Left colon (tissue), 2 donors: ENCODE results near the gene MYH14. TPM values are rescaled to one million over a fixed set of nuclear protein-coding genes. Genes with fewer than 3 reads are reported as not detected.

ENCODE experiments used
- ATAC-seq: fragments of 200-7000 bp; cut with Tn5 transposase; one replicate; pipeline ENCODE4 v1.9.1; 2020; ENCODE audit warnings: mild to moderate bottlenecking, moderate library complexity
- DNase-seq, 2 donors: peaks; one replicate each; pipeline ENCODE4 v3.0.0-alpha.2; 2020
- intact Hi-C, 2 donors: fragments of 100-400 bp; cut with DNase I in 1 of 2; cut with micrococcal nuclease in 1 of 2; formaldehyde crosslinking; loops; one replicate each; pipeline versions ENCODE4 v1.11.2 to v1.14.0; 2022; cut with DNase I, micrococcal nuclease
- total RNA-seq, 2 donors: library from RNA; stranded (reverse); fragmentation: NEBNext Ultra II Directional; extraction: Animal tissue kit (Norgen Biotek cat#: 25700); gene quantifications; one replicate each; pipeline ENCODE4 v1.2.1, GENCODE V29; 2021
- donor health status: DM: no; HTN: no; CAD: no.
- donor health status: DM: yes; HTN: yes; CAD: no.

MYH14 gene
- total RNA-seq, 2 donors from 2014 or later = 455 to 653 TPM

- intact Hi-C loops = no loop called here
- ATAC-seq (peak; percentile 76), DNase-seq (peak; percentile 73 to 89)
These were observed 13.0 kb upstream of the MYH14 start for GRCh38 chr19:50190439-50190891.

DNA sequence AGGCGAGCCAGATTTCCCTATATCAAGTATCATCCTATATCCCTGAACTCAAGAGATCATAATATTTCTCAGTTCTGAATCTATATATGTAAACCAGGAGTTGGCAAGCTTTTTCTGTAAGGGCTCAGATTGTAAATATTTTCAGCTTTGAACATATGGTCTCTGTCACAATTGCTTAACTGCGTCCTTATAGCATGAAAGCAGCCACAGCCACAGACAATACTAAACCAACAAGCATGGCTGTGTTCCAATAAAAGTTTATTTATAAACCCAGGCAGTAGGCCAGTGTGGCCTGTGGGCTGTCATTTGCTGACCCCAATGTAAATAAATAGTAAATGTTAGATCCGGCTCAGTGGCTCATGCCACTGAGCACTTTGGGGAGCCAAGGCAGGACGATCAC lies 12.2 kb upstream of the MYH14 start:
- peak; percentile 13 for ATAC-seq
- intact Hi-C loops = no loop called here
- DNase-seq = no peak

- no peak for ATAC-seq
- DNase-seq = no peak
- intact Hi-C loops = no loop called here
These were observed 10.8 kb upstream of the MYH14 start for GRCh38 chr19:50192463-50193211.

GRCh38 chr19:50195224-50195623 lies 8.2 kb upstream of the MYH14 start:
- DNase-seq (no peak), ATAC-seq (no peak)
- intact Hi-C loops = no loop called here

- intact Hi-C loops = no loop called here
- ATAC-seq (no peak), DNase-seq (no peak)
These were observed 7.0 kb upstream of the MYH14 start for GRCh38 chr19:50196322-50196932.

DNA sequence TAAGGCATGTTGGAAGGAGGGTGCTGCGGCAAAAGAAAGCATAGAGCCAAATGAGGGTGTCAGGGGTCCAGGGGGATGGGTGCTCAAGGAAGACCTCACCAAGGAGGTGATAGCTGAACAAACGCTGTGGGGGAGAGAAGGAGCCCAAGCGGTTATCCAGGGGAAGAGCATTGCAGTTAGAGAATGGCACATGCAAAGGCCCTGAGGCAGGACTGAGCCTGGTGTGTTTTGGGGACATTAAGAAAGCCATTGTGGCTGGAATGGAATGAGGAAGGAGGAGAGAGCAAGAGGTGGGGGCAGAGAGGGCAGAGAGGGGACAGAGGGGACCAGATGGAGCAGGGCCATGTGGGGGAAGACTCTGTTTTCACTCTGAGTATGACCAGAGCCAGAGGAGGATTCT lies 6.1 kb upstream of the MYH14 start:
- DNase-seq (no peak), ATAC-seq (no peak)
- intact Hi-C loops = no loop called here

- DNase-seq (no peak), ATAC-seq (no peak)
- intact Hi-C loops = no loop called here
These were observed 4.8 kb upstream of the MYH14 start for GRCh38 chr19:50198431-50199258.

DNA sequence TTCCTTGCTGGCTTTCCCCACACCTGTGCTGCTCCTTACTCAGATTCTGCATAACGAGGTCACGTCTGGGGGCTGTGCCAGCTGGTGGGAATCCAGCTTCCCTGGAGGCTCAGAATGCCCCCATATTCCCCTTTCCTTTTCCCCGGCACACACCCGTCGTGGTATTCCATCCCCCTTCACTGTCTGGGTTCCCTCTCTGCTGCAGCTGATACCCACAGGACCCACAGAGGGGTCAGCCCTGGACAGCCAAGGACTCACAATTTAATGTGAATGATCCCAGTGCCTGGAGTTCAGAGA lies 4.2 kb upstream of the MYH14 start:
- intact Hi-C loops = no loop called here
- no peak for DNase-seq

GRCh38 chr19:50202386-50202785 lies 1.0 kb upstream of the MYH14 start:
- ATAC-seq = no peak
- no peak for DNase-seq
- intact Hi-C loops = no loop called here

More for the DNA sequence above, 4.2 kb upstream of the MYH14 start:
- no peak for ATAC-seq

- intact Hi-C loops = no loop called here
- ATAC-seq (no peak), DNase-seq (no peak)
These were observed 501 bp upstream of the MYH14 start for GRCh38 chr19:50202962-50203280.

GRCh38 chr19:50204081-50204428 lies 633 bp downstream of the MYH14 start:
- intact Hi-C loops = no loop called here
- DNase-seq (no peak), ATAC-seq (no peak)

DNA sequence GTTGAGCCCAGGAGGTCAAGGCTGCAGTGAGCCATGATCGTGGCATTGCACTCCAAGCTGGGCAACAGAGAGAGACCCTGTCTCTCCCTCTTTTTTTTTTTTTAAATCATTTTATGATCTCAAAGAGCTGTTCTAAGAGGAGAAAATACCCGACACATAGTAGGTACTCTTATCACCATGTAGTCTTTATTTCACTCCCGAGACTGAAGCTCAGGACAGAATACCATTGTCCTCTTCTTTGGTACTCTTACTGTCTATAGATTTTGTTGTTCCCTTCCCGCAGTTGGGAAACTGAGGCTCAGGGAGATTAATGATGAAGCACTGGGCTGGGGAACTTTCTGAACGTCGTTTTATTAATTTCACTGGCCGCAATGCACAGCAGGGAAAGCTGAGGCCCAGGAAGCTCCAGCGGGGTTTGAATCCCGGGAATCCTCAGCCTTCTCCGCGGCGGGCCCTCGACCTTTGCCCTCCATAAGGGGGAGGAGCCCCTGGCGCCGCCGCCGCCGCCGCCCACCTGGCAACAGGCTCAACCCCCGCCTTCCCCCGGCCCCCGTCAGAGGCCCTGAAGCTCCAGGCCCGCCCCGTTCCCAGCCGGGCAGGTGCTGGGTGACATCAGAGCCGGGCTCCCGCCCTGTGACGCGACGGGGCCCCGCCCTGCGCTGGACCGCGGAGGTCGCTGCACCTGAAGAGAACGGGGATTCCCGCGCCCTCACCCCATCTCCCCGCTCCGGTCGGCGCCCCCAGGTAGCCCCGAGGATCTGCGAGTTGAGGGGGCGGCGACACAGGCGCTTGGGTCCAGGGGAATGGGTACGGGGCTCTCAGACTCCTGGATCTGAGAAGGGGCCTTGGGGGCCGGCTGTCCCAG lies 1.6 kb downstream of the MYH14 start:
- ATAC-seq (peak; percentile 78), DNase-seq (peak; percentile 93 to 94)
- intact Hi-C loops = no loop called here

DNA sequence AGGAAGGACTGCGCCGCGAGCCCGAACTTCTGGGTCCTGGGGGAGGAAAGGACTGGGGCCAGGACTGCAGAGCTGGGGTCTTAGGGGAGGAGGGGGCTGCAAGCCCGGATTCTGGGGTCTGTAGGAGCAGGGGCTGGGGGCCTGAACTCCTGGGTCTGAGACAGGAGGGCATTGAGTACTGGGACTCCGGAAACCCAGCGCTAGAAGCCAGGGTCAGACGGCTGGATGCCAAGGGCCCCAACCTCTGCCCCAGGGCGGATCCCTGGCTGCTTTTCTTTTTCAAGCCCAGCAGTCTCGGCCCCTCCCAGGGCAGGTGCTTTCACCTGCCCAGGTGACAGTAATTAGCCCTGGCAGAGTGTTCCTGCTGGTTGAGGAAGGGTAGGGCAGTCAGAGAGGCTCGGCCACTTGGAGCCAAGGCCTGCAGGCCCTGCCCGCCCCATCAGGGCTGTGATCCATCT lies 2.3 kb downstream of the MYH14 start:
- DNase-seq = peak; percentile 87 to 92
- ATAC-seq = peak; percentile 73
- intact Hi-C loops = no loop called here

- ATAC-seq (peak; percentile 43), DNase-seq (no peak)
These were observed 2.8 kb downstream of the MYH14 start for GRCh38 chr19:50206191-50206590.

GRCh38 chr19:50207730-50208129 lies 4.3 kb downstream of the MYH14 start:
- intact Hi-C loops = no loop called here
- DNase-seq = no peak
- ATAC-seq = no peak

More at GRCh38 chr19:50206191-50206590, 2.8 kb downstream of the MYH14 start:
- intact Hi-C loops = no loop called here

GRCh38 chr19:50209131-50209530 lies 5.7 kb downstream of the MYH14 start:
- intact Hi-C loops = no loop called here
- ATAC-seq (no peak), DNase-seq (no peak)

DNA sequence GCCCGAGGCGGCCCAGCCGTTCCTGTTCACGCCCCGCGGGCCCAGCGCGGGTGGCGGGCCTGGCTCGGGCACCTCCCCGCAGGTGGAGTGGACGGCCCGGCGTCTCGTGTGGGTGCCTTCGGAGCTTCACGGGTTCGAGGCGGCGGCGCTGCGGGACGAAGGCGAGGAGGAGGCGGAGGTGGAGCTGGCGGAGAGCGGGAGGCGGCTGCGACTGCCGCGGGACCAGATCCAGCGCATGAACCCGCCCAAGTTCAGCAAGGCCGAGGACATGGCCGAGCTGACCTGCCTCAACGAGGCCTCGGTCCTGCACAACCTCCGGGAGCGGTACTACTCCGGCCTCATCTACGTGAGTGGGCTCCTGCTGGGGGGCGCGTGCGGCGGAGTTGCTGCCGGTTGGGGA lies 7.0 kb downstream of the MYH14 start:
- DNase-seq (no peak), ATAC-seq (no peak)
- intact Hi-C loops = no loop called here

DNA sequence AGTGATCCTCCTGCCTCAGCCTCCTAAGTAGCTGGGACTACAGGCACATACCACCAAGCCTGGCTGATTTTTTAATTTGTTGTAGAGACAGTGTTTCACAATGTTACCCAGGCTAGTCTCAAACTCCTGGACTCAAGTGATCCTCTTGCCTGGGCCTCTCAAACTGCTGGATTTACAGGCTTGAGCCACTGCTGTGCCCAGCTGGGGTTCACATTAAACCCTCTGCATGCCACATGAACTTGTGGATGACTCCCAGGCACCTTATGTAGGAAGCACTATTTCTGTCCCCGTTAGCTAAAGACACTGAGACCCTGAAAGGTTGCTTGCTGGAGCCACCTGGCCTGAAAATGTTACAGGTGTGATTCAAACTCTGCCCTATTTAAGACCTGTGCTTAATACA lies 10.5 kb downstream of the MYH14 start:
- no peak for DNase-seq
- ATAC-seq = no peak
- intact Hi-C loops = no loop called here
